Testis (tissue), 3 donors: ENCODE measurements around the gene MAP3K2. TPM values are rescaled to one million over a fixed set of nuclear protein-coding genes. Genes with fewer than 3 reads are reported as not detected.

ENCODE experiments used
- DNase-seq: peaks from one replicate; pipeline ENCODE4 v3.0.0-alpha.2; 2019
- H3K27ac ChIP-seq, 2 donors: fragments of 200-600 bp; sonication (generic); one replicate each; pipeline ENCODE4 v1.5.1; 2019
- H3K27me3 ChIP-seq: fragments of 200-600 bp; sonication (generic); one replicate; pipeline ENCODE4 v1.5.1; 2019
- H3K36me3 ChIP-seq: fragments of 200-600 bp; sonication (generic); one replicate; pipeline ENCODE4 v1.5.1; 2017; ENCODE audit warnings: low read depth; ENCODE audit errors: missing control alignments
- H3K4me1 ChIP-seq: fragments of 200-600 bp; sonication (generic); one replicate; pipeline ENCODE4 v1.5.1; 2019
- H3K4me3 ChIP-seq, 2 donors: fragments of 200-600 bp; sonication (generic); one replicate each; pipeline ENCODE4 v1.5.1; 2017 to 2019
- H3K9me3 ChIP-seq: fragments of 200-600 bp; sonication (generic); one replicate; pipeline ENCODE4 v1.5.1; 2017
- CTCF ChIP-seq, 3 experiments: fragments of 450-650 bp in 2 of 3; fragments of 200-600 bp in 1 of 3; sonication (generic) in 1 of 3; IDR thresholded peaks; one replicate each; pipeline ENCODE4 v1.5.1; 2016 to 2019; ENCODE audit warnings: antibody characterized with exemption in 3 of 3, mild to moderate bottlenecking in 2 of 3, moderate library complexity in 1 of 3
- POLR2A ChIP-seq: fragments of 450-650 bp; IDR thresholded peaks from one replicate; pipeline ENCODE4 v1.6.1; 2017; ENCODE audit warnings: antibody characterized with exemption, mild to moderate bottlenecking, moderate library complexity
- WGBS, 2 donors: methylation state at CpG; one replicate each; pipeline ENCODE4 v1.1.5; 2018; 5-methylcytosine and 5-hydroxymethylcytosine counted together
- intact Hi-C: fragments of 100-400 bp; cut with DNase I; formaldehyde crosslinking; loops from one replicate; pipeline ENCODE4 v1.15.1; 2023; ENCODE audit warnings: low total_unique reads
- polyA plus RNA-seq: library from polyadenylated mRNA; stranded (reverse); fragments of 350-450 nt; fragmentation: Illumina TruSeq; extraction: RNeasy Lipid Tissue Mini Kit (QIAGEN cat#74804); gene quantifications from one replicate; pipeline ENCODE4 v1.2.3, GENCODE V29; 2014; ENCODE audit warnings: low read depth, low replicate concordance; ENCODE audit not compliant: insufficient read depth
- total RNA-seq, 2 donors: library from RNA; depleted of rRNA; stranded (reverse); fragments of >200 nt; gene quantifications; one replicate each; pipeline ENCODE4 v1.2.3, GENCODE V29; 2016

Gene MAP3K2
- total and polyA plus RNA-seq, 3 donors from 2014 or later: 16.3 to 74.5 (median 74.0) TPM

GRCh38 chr2:127394492-127394891 is 6.7 kb upstream of the MAP3K2 start:
- no peak overlapping the region for H3K4me3 ChIP-seq
- H3K36me3 ChIP-seq: no peaks in the 10 kb centered on the region
- TF ChIP-seq CTCF (IDR thresholded peaks at IDR 0.05) (no peak), POLR2A (no peak)
- DNase-seq: no peak
- no peak overlapping the region for H3K27ac ChIP-seq
- intact Hi-C loops: no loop called here
- 67 to 84% methylated on average over 3 of the region's 3 CpGs for WGBS, 2 donors
- no peaks in the 10 kb centered on the region for H3K27me3 ChIP-seq
- H3K9me3 ChIP-seq: no peaks in the 10 kb centered on the region
- H3K4me1 ChIP-seq: no peaks in the 10 kb centered on the region

GRCh38 chr2:127392828-127393578 is 5.2 kb upstream of the MAP3K2 start:
- Histone ChIP-seq H3K27ac (no peak overlapping the region), H3K27me3 (no peaks in the 10 kb centered on the region), H3K9me3 (no peaks in the 10 kb centered on the region), H3K4me3 (no peak overlapping the region), H3K36me3 (no peaks in the 10 kb centered on the region), H3K4me1 (peaks cover 7% of the 10 kb centered on the region)
- no peak for TF ChIP-seq CTCF (IDR thresholded peaks at IDR 0.05)
- TF ChIP-seq POLR2A: no peak
- intact Hi-C loops: no loop called here
- no peak for DNase-seq
- 88 to 93% methylated on average over 1 of the region's 1 CpG for WGBS, 2 donors

- DNase-seq: no peak
- no peaks in the 10 kb centered on the region for H3K36me3 ChIP-seq
- intact Hi-C loops: no loop called here
- H3K9me3 ChIP-seq: no peaks in the 10 kb centered on the region
- no peak overlapping the region for H3K4me3 ChIP-seq
- 89 to 92% methylated on average over 2 of the region's 2 CpGs for WGBS, 2 donors
- H3K4me1 ChIP-seq: peaks cover 7% of the 10 kb centered on the region
- no peak overlapping the region for H3K27ac ChIP-seq
- TF ChIP-seq POLR2A (no peak), CTCF (IDR thresholded peaks at IDR 0.05) (no peak)
- H3K27me3 ChIP-seq: no peaks in the 10 kb centered on the region
Measured at GRCh38 chr2:127392133-127392827, 4.5 kb upstream of the MAP3K2 start.

- TF ChIP-seq POLR2A: no peak
- no peak for TF ChIP-seq CTCF (IDR thresholded peaks at IDR 0.05)
- DNase-seq: no peak
- Histone ChIP-seq H3K36me3 (no peaks in the 10 kb centered on the region), H3K9me3 (no peaks in the 10 kb centered on the region), H3K4me1 (peaks cover 13% of the 10 kb centered on the region), H3K27ac (no peak overlapping the region), H3K4me3 (no peak overlapping the region), H3K27me3 (no peaks in the 10 kb centered on the region)
- intact Hi-C loops: no loop called here
- 79 to 83% methylated on average over 5 of the region's 5 CpGs for WGBS, 2 donors
Measured at GRCh38 chr2:127389778-127390435, 2.1 kb upstream of the MAP3K2 start.
